GM08714 (cell line): ENCODE data around the gene CDK9.
"Not testable (repeated sequence)": the region's sequence is repeated elsewhere in the genome, so short reads cannot be mapped to it uniquely, and the experiment has no call there.

Experiments used
- H3K4me3 ChIP-seq: fragments of 200-500 bp; sonication (Bioruptor generic); 2 replicates; pipeline ENCODE4 v1.5.1; 2014; ENCODE audit warnings: mild to moderate bottlenecking, low read length, inconsistent platforms
- ZNF274 ChIP-seq: IDR thresholded peaks from 2 replicates; pipeline ENCODE4 v1.6.1; 2012; ENCODE audit warnings: mild to moderate bottlenecking, low read depth, low read length

The CDK9 gene

GRCh38 chr9:127828262-127829031 lies 42.6 kb downstream of the CDK9 start:
- H3K4me3 ChIP-seq = no peak overlapping the region
- TF ChIP-seq ZNF274 = no peak

- no peak for TF ChIP-seq ZNF274
Observed at GRCh38 chr9:127829205-127829906, 43.5 kb downstream of the CDK9 start.

GRCh38 chr9:127832248-127832647 lies 46.4 kb downstream of the CDK9 start:
- TF ChIP-seq ZNF274 = no peak
- no peak overlapping the region for H3K4me3 ChIP-seq

More at GRCh38 chr9:127829205-127829906, 43.5 kb downstream of the CDK9 start:
- no peak overlapping the region for H3K4me3 ChIP-seq

GRCh38 chr9:127833555-127833954 lies 47.7 kb downstream of the CDK9 start:
- no peak for TF ChIP-seq ZNF274
- no peak overlapping the region for H3K4me3 ChIP-seq

DNA sequence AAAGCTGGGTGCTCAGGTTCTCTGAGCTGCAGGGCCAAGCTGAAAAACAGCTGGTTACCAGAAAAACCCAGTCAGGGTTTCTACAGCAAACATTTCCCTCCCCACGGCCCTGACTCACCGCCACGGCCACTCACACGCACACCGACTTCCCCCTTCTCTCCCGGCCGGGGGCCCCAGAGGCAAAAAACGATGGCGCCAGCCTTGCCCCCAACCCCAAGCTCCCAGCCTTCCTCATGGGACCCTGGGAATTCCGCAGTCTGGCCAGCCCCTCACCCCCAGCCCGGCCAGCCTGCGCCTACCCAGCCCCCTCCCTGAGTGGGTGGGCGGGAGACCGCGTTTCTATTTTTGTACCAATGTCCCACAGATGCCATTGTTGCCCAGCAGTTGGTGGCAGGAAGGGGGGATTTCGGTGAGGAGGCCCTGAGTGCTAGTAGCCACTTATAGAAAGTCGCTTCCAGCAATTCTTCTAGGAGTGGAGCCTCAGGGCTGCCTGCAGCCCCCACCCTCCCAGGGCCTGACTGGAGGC lies 50.2 kb downstream of the CDK9 start:
- H3K4me3 ChIP-seq = no peak overlapping the region
- TF ChIP-seq ZNF274 = no peak

DNA sequence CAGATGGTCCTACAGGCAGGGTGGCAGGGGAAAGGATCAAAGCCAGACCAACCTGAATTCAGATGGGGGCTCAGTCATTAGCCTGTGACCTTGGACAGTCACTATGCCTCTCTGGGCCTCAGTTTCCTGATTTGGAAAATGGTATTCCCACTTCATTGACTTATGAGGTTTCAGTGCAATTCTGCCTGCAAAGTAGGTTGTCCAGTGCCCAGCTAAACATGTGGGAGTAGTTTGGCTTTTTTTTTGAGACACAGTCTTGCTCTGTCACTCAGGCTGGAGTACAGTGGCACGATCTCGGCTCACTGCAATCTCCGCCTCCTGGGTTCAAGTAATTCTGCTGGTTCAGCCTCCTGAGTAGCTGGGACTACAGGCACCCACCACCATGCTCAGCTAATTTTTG lies 50.7 kb downstream of the CDK9 start:
- not testable (repeated sequence) for H3K4me3 ChIP-seq

DNA sequence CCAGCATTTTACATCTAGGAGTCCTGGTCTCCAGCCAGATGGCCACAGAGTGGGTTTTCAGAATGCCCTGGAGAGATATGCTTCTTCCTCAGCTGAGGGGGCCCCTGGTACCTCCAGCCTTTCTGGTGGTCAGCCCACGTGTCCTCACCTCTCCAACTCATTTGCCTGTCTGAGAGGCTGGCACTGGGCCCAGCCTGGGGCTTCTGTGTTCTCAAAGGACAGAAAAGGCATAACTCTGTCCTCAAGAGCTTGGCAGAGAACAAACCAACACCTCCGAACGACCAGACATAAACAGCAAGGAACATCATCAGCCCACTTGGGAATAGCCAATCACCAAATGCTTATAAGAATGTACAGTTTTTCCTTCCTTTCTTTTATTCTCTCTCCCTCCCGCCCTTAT lies 51.5 kb downstream of the CDK9 start:
- no peak for TF ChIP-seq ZNF274
- H3K4me3 ChIP-seq = no peak overlapping the region

DNA sequence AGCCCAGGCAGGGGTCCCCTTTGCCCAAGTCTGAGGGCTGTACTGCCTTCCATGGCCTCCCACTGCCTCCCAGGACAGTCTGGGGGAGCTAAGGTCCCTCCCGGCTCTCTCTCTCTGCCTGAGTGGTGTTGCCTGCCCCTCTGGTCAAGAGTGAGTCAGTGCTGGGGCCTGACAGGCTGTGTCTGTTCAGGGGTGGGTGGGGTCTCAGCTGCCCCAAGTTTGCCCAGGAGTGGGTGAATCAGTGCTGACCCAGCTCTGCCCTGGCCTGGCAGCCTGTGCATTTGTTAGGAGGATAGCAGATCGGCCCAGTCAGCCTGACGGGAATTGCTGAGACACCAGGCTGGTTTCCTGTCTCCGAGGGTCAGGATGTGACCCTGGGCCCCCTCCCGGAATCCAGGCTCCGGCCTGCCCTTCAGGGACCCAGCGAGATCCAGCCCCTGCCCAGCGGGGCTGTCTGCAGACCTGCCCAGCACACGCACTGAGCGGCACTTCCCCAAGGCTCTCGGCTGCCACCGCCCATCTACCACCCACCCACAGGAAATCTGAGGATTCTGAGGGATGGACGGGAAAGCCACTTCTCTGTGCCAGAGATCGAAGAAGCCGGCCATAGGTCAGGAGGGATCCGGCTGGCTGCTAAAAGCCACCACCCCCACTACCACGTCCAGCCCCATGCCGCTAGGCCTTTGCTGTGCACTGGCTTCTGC lies 52.7 kb downstream of the CDK9 start:
- no peak for TF ChIP-seq ZNF274
- H3K4me3 ChIP-seq = no peak overlapping the region
